CD4-positive, alpha-beta T cell treated with Interleukin-15 for 4 hours (primary cell): ENCODE measurements around the gene PSMB9.
A peak's percentile ranks its signal among the peaks of the same experiment; 100 is the strongest.
"Not testable (repeated sequence)": the region's sequence is repeated elsewhere in the genome, so short reads cannot be mapped to it uniquely, and the experiment has no call there.

Experiments used
- DNase-seq: peaks from one replicate; pipeline ENCODE4 v3.0.0-alpha.2; 2020; ENCODE audit warnings: low spot score

PSMB9 gene

GRCh38 chr6:32862725-32863124, 8.7 kb downstream of the PSMB9 start:
- no peak for DNase-seq

- DNase-seq = no peak
Observed at GRCh38 chr6:32865724-32866443, 11.9 kb downstream of the PSMB9 start.

GRCh38 chr6:32867022-32867477, 13.1 kb downstream of the PSMB9 start:
- DNase-seq = no peak

- DNase-seq = no peak
Observed at GRCh38 chr6:32867554-32868256, 13.7 kb downstream of the PSMB9 start.

- DNase-seq = peak; percentile 89
Observed at GRCh38 chr6:32868257-32868788, 14.3 kb downstream of the PSMB9 start.

- not testable (repeated sequence) for DNase-seq
Observed at GRCh38 chr6:32873947-32874346, 20.0 kb downstream of the PSMB9 start.

- DNase-seq = no peak
Observed at GRCh38 chr6:32876603-32877002, 22.6 kb downstream of the PSMB9 start.

- no peak for DNase-seq
Observed at GRCh38 chr6:32879691-32880090, 25.7 kb downstream of the PSMB9 start.

- not testable (repeated sequence) for DNase-seq
Observed at GRCh38 chr6:32880962-32881361, 27.0 kb downstream of the PSMB9 start.

- no peak for DNase-seq
Observed at GRCh38 chr6:32882879-32883250, 28.9 kb downstream of the PSMB9 start.

GRCh38 chr6:32883789-32884188, 29.8 kb downstream of the PSMB9 start:
- DNase-seq = no peak

- peak; percentile 76 for DNase-seq
Observed at GRCh38 chr6:32885698-32886286, 31.8 kb downstream of the PSMB9 start.

GRCh38 chr6:32886681-32887383, 32.8 kb downstream of the PSMB9 start:
- no peak for DNase-seq

- DNase-seq = no peak
Observed at GRCh38 chr6:32887616-32888015, 33.6 kb downstream of the PSMB9 start.

- no peak for DNase-seq
Observed at GRCh38 chr6:32888576-32888975, 34.6 kb downstream of the PSMB9 start.

GRCh38 chr6:32889533-32889932, 35.5 kb downstream of the PSMB9 start:
- no peak for DNase-seq

GRCh38 chr6:32890831-32891230, 36.8 kb downstream of the PSMB9 start:
- DNase-seq = no peak

- peak; percentile 94 for DNase-seq
Observed at GRCh38 chr6:32894085-32895005, 40.4 kb downstream of the PSMB9 start.

- DNase-seq = no peak
Observed at GRCh38 chr6:32895006-32895345, 41.0 kb downstream of the PSMB9 start.

GRCh38 chr6:32903952-32904351, 50.0 kb downstream of the PSMB9 start:
- DNase-seq = no peak

GRCh38 chr6:32905078-32905477, 51.1 kb downstream of the PSMB9 start:
- DNase-seq = no peak
